Neural cell (in vitro differentiated cells): ENCODE results near the gene ADAMTS2. TPM values are rescaled to one million over a fixed set of nuclear protein-coding genes. Genes with fewer than 3 reads are reported as not detected.

ENCODE experiments used
- H2AFZ ChIP-seq: fragments of 200-600, 300-800 bp; sonication (generic), shearing (Covaris generic); 2 replicates; pipeline ENCODE4 v1.6.0; 2014; ENCODE audit warnings: low read depth, mild to moderate bottlenecking, antibody characterized with exemption, low read length, moderate library complexity
- H3F3A ChIP-seq: fragments of 200-600 bp; shearing (Covaris generic); 2 replicates; pipeline ENCODE4 v1.6.1; 2016; ENCODE audit warnings: mild to moderate bottlenecking, moderate library complexity, mixed read lengths, antibody characterized with exemption, low read length; ENCODE audit not compliant: insufficient read depth, poor library complexity, severe bottlenecking
- H3K27ac ChIP-seq: fragments of 200-600, 300-800 bp; sonication (generic), shearing (Covaris generic); 2 replicates; pipeline ENCODE4 v1.5.1; 2014; ENCODE audit warnings: mild to moderate bottlenecking, low read length, moderate library complexity
- H3K27me3 ChIP-seq: fragments of 300-800, 200-600 bp; sonication (generic), shearing (Covaris generic); 2 replicates; pipeline ENCODE4 v1.6.0; 2014; ENCODE audit warnings: mild to moderate bottlenecking, low read depth, low read length, moderate library complexity; ENCODE audit not compliant: insufficient read depth
- H3K36me3 ChIP-seq: fragments of 300-800, 200-600 bp; sonication (generic), shearing (Covaris generic); 2 replicates; pipeline ENCODE4 v1.5.1; 2014; ENCODE audit warnings: mild to moderate bottlenecking, antibody characterized with exemption, low read length, moderate library complexity; ENCODE audit not compliant: insufficient read depth
- H3K4me2 ChIP-seq: fragments of 300-800, 200-600 bp; sonication (generic), shearing (Covaris generic); 2 replicates; pipeline ENCODE4 v1.6.0; 2014; ENCODE audit warnings: mild to moderate bottlenecking, low read length
- H3K4me3 ChIP-seq: fragments of 300-800, 200-600 bp; sonication (generic), shearing (Covaris generic); 2 replicates; pipeline ENCODE4 v1.5.1; 2014; ENCODE audit warnings: mild to moderate bottlenecking, low read length, moderate library complexity
- H3K79me2 ChIP-seq: fragments of 200-600 bp; shearing (Covaris generic); replicated peaks from 2 replicates; pipeline ENCODE4 v1.6.0; 2014; ENCODE audit warnings: mild to moderate bottlenecking, low read length, moderate library complexity; ENCODE audit not compliant: insufficient read depth
- H3K9ac ChIP-seq: fragments of 300-800, 200-600 bp; sonication (generic), shearing (Covaris generic); 2 replicates; pipeline ENCODE4 v1.6.1; 2016; ENCODE audit warnings: mild to moderate bottlenecking, low read length, mixed read lengths
- H3K9me2 ChIP-seq: fragments of 200-600 bp; shearing (Covaris generic); 2 replicates; pipeline ENCODE4 v1.6.1; 2016; ENCODE audit warnings: mild to moderate bottlenecking, low read length, mixed read lengths; ENCODE audit not compliant: insufficient read depth
- H3K9me3 ChIP-seq: fragments of 200-600, 300-800 bp; sonication (generic), shearing (Covaris generic); 2 replicates; pipeline ENCODE4 v1.6.1; 2016; ENCODE audit warnings: mild to moderate bottlenecking, mixed run types, low read length, moderate library complexity, mixed read lengths
- H4K20me1 ChIP-seq: fragments of 200-600 bp; shearing (Covaris generic); 2 replicates; pipeline ENCODE4 v1.6.1; 2016; ENCODE audit warnings: mild to moderate bottlenecking, mixed run types; ENCODE audit not compliant: insufficient read depth
- EP300 ChIP-seq: fragments of 450-650 bp; conservative IDR thresholded peaks from 2 replicates; pipeline ENCODE4 v1.6.1; 2014; ENCODE audit warnings: antibody characterized with exemption, mild to moderate bottlenecking, moderate library complexity; ENCODE audit not compliant: poor library complexity, severe bottlenecking
- EZH2 ChIP-seq: fragments of 200-600, 300-800 bp; shearing (Covaris generic), sonication (generic); IDR thresholded peaks from 2 replicates; pipeline ENCODE4 v1.6.1; 2014; ENCODE audit warnings: antibody characterized with exemption, low read length, borderline replicate concordance, mild to moderate bottlenecking; ENCODE audit not compliant: insufficient read depth, poor library complexity, severe bottlenecking
- MXI1 ChIP-seq: fragments of 450-650 bp; conservative IDR thresholded peaks from 2 replicates; pipeline ENCODE4 v1.6.1; 2014; ENCODE audit warnings: antibody characterized with exemption, mild to moderate bottlenecking; ENCODE audit not compliant: poor library complexity, severe bottlenecking
- POLR2AphosphoS5 ChIP-seq: IDR thresholded peaks from 2 replicates; pipeline ENCODE4 v1.6.1; 2012
- RAD21 ChIP-seq: fragments of 450-650 bp; conservative IDR thresholded peaks from 2 replicates; pipeline ENCODE4 v1.6.1; 2014; ENCODE audit warnings: antibody characterized with exemption, mild to moderate bottlenecking, moderate library complexity
- SMC3 ChIP-seq: fragments of 450-650 bp; conservative IDR thresholded peaks from 2 replicates; pipeline ENCODE4 v1.6.1; 2014; ENCODE audit warnings: antibody characterized with exemption, mild to moderate bottlenecking, moderate library complexity; ENCODE audit not compliant: poor library complexity
- TAF1 ChIP-seq: IDR thresholded peaks from 2 replicates; pipeline ENCODE4 v1.6.1; 2012; ENCODE audit warnings: low read depth
- polyA plus RNA-seq: library from polyadenylated mRNA; depleted of rRNA; stranded (reverse); fragments of >200 nt; gene quantifications from 2 replicates; pipeline ENCODE4 v1.2.3, GENCODE V29; 2014
- TF ChIP-seq, protein P1 (sequence below): fragments of 450-650 bp; IDR thresholded peaks from 2 replicates; pipeline ENCODE4 v1.5.1; 2014; ENCODE audit warnings: antibody characterized with exemption, mild to moderate bottlenecking, moderate library complexity; ENCODE audit not compliant: poor library complexity, severe bottlenecking
- TF ChIP-seq, protein P2 (sequence below): IDR thresholded peaks from 2 replicates; pipeline ENCODE4 v1.6.1; 2012; ENCODE audit warnings: borderline replicate concordance

Gene ADAMTS2
- polyA plus RNA-seq, 1 donor from 2014 or later, result 0.61 TPM

DNA sequence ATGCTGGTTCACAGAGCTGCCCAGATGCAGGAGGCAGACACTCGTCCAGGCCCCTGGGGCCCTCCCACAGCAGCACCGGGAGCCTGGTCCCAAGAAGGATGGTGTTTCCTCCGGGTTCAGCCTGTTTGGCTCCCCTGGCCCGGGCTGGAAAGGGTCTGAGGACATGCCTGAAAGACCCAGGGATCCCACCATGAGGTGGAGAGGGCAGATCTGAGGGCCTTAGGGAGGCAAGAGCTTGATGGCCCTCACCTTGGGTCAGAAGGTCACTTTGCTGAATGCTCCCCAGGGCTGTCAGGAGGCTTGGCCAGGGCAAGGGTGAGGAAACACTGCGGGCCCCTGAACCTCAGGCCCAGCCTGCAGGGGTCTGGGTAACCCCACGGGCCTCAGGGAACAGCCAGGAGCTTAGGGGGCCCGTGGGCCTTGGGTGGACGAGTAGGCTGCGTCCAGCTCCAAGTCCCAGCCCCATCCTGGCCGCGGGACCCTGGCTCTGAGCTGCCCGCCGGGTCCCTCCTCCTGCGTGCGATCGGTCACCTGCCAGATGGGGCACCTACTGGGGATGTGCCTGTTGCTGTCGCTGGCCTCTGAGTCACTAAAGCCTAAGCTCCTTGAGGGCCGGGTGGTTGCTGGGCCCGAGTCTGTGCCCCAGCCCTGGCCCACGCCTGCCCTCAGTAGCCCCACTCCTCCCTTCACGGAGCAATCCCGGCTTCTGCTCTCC is 178.9 kb downstream of the ADAMTS2 start:
- Histone ChIP-seq H3K4me3 (no peak overlapping the region), H3K27ac (no peak overlapping the region), H3K9me2 (no peaks in the 10 kb centered on the region), H3K27me3 (no peaks in the 10 kb centered on the region), H3K4me2 (no peak overlapping the region), H3K9ac (no peak overlapping the region), H3K36me3 (no peaks in the 10 kb centered on the region), H3K79me2 (no peaks in the 10 kb centered on the region), H3K9me3 (no peaks in the 10 kb centered on the region), H3F3A (no peaks in the 10 kb centered on the region), H2AFZ (no peak overlapping the region), H4K20me1 (no peaks in the 10 kb centered on the region)
- TF ChIP-seq RAD21 (no peak), TAF1 (no peak), MXI1 (no peak), POLR2AphosphoS5 (no peak), EP300 (no peak)
- TF ChIP-seq, protein P1, sequence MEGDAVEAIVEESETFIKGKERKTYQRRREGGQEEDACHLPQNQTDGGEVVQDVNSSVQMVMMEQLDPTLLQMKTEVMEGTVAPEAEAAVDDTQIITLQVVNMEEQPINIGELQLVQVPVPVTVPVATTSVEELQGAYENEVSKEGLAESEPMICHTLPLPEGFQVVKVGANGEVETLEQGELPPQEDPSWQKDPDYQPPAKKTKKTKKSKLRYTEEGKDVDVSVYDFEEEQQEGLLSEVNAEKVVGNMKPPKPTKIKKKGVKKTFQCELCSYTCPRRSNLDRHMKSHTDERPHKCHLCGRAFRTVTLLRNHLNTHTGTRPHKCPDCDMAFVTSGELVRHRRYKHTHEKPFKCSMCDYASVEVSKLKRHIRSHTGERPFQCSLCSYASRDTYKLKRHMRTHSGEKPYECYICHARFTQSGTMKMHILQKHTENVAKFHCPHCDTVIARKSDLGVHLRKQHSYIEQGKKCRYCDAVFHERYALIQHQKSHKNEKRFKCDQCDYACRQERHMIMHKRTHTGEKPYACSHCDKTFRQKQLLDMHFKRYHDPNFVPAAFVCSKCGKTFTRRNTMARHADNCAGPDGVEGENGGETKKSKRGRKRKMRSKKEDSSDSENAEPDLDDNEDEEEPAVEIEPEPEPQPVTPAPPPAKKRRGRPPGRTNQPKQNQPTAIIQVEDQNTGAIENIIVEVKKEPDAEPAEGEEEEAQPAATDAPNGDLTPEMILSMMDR, result no peak
- TF ChIP-seq, protein P2, sequence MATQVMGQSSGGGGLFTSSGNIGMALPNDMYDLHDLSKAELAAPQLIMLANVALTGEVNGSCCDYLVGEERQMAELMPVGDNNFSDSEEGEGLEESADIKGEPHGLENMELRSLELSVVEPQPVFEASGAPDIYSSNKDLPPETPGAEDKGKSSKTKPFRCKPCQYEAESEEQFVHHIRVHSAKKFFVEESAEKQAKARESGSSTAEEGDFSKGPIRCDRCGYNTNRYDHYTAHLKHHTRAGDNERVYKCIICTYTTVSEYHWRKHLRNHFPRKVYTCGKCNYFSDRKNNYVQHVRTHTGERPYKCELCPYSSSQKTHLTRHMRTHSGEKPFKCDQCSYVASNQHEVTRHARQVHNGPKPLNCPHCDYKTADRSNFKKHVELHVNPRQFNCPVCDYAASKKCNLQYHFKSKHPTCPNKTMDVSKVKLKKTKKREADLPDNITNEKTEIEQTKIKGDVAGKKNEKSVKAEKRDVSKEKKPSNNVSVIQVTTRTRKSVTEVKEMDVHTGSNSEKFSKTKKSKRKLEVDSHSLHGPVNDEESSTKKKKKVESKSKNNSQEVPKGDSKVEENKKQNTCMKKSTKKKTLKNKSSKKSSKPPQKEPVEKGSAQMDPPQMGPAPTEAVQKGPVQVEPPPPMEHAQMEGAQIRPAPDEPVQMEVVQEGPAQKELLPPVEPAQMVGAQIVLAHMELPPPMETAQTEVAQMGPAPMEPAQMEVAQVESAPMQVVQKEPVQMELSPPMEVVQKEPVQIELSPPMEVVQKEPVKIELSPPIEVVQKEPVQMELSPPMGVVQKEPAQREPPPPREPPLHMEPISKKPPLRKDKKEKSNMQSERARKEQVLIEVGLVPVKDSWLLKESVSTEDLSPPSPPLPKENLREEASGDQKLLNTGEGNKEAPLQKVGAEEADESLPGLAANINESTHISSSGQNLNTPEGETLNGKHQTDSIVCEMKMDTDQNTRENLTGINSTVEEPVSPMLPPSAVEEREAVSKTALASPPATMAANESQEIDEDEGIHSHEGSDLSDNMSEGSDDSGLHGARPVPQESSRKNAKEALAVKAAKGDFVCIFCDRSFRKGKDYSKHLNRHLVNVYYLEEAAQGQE, result no peak

DNA sequence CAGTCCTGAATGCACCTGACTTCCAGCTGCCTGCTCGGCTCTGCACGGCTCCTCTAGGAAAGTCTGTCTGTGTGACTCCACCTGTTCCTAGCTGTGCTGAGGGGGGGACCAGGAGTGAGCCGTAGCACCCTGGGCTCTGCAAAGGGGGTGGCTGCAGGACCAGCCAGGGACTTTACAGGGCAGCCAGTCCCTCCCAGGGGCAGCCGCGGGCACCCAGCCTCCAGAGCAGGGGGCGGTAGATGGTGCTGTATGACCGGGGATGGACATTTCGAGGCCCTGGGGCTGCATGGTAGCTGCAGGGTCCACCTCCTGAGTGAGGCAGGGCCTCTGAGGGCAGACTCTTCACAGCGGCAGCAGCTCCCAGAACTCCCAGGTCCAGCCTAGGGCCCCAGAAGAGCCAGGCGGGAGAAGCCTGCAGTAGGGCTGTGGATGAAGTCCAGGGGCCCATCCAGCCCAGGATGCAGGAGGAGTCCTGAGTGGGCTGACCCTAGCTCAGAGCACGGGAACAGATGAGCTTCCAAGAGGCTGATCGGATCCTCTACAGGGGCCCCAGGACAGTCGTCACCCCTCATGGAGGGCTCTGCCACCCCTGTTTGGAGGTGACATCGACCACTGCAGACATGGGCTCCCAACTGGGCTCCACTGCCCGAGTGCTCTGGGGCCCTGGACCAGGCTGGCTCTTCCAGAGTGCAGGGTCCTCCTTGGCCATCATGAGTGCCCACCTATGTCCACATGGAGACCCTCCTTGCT is 179.7 kb downstream of the ADAMTS2 start:
- H3K79me2 ChIP-seq, result no peaks in the 10 kb centered on the region
- H3K27me3 ChIP-seq, result no peaks in the 10 kb centered on the region
- no peak overlapping the region for H2AFZ ChIP-seq
- H3K4me3 ChIP-seq, result no peak overlapping the region
- no peak overlapping the region for H3K27ac ChIP-seq
- H3K4me2 ChIP-seq, result no peak overlapping the region
- no peaks in the 10 kb centered on the region for H3K36me3 ChIP-seq
- TF ChIP-seq RAD21 (no peak), EP300 (no peak), POLR2AphosphoS5 (no peak), MXI1 (no peak), TAF1 (no peak), EZH2 (no peak), SMC3 (no peak)
- TF ChIP-seq, protein P2, result no peak
- TF ChIP-seq, protein P1, result no peak
- no peaks in the 10 kb centered on the region for H4K20me1 ChIP-seq
- no peaks in the 10 kb centered on the region for H3K9me2 ChIP-seq
- no peaks in the 10 kb centered on the region for H3K9me3 ChIP-seq
- no peak overlapping the region for H3K9ac ChIP-seq
- no peaks in the 10 kb centered on the region for H3F3A ChIP-seq
